Keratinocyte (primary cell): Measurements from ENCODE around the gene CCR7. TPM values are rescaled to one million over a fixed set of nuclear protein-coding genes. Genes with fewer than 3 reads are reported as not detected.

Experiments used
- DNase-seq: peaks from one replicate; pipeline ENCODE4 v3.0.0-alpha.2; 2011; ENCODE audit warnings: low read depth, missing footprints, low spot score
- FAIRE-seq: peaks from 2 replicates; lab custom pipeline; 2011; peaks lifted over from hg19 to GRCh38; lab: Jason Lieb, UNC
- H2AFZ ChIP-seq: 2 replicates; pipeline ENCODE4 v1.6.0; 2012; ENCODE audit warnings: low read length, control low read depth, inconsistent platforms; ENCODE audit not compliant: control insufficient read depth
- H3K27ac ChIP-seq: 2 replicates; pipeline ENCODE4 v1.5.1; 2011; ENCODE audit warnings: low read length; ENCODE audit not compliant: control insufficient read depth, insufficient read depth
- H3K27me3 ChIP-seq: 3 replicates; pipeline ENCODE4 v1.6.0; 2011; ENCODE audit warnings: low read length; ENCODE audit not compliant: control insufficient read depth, insufficient read depth; ENCODE audit errors: extremely low read depth
- H3K36me3 ChIP-seq, 2 experiments: 2 replicates in 1 of 2; 3 replicates in 1 of 2; pipeline ENCODE4 v1.5.1; 2011; ENCODE audit warnings: low read length in 2 of 2, mild to moderate bottlenecking in 1 of 2; ENCODE audit not compliant: control insufficient read depth in 2 of 2, insufficient read depth in 2 of 2; ENCODE audit errors: extremely low read depth in 1 of 2
- H3K4me1 ChIP-seq: 3 replicates; pipeline ENCODE4 v1.5.1; 2011; ENCODE audit warnings: low read length; ENCODE audit not compliant: control insufficient read depth, insufficient read depth; ENCODE audit errors: extremely low read depth
- H3K4me2 ChIP-seq: 3 replicates; pipeline ENCODE4 v1.6.0; 2011; ENCODE audit warnings: low read depth, low read length; ENCODE audit not compliant: control insufficient read depth, insufficient read depth; ENCODE audit errors: extremely low read depth
- H3K4me3 ChIP-seq, 3 experiments: fragments of 200-600 bp in 1 of 3; sonication (generic) in 1 of 3; 2 replicates in 2 of 3; 3 replicates in 1 of 3; pipeline ENCODE4 v1.5.1; 2011 to 2016; ENCODE audit warnings: low read length in 3 of 3, mild to moderate bottlenecking in 3 of 3, control low read depth in 2 of 3, inconsistent platforms in 1 of 3, low read depth in 1 of 3, mixed read lengths in 1 of 3, mixed run types in 1 of 3, moderate library complexity in 1 of 3; ENCODE audit not compliant: control insufficient read depth in 2 of 3, insufficient read depth in 2 of 3; ENCODE audit errors: extremely low read depth in 1 of 3
- H3K79me2 ChIP-seq: 2 replicates; pipeline ENCODE4 v1.6.0; 2012; ENCODE audit warnings: low read length; ENCODE audit not compliant: control insufficient read depth, insufficient read depth
- H3K9ac ChIP-seq: 3 replicates; pipeline ENCODE4 v1.6.0; 2011; ENCODE audit warnings: low read length; ENCODE audit not compliant: control insufficient read depth, insufficient read depth; ENCODE audit errors: extremely low read depth
- H3K9me1 ChIP-seq: 3 replicates; pipeline ENCODE4 v1.6.0; 2011; ENCODE audit warnings: low read length; ENCODE audit not compliant: control insufficient read depth, insufficient read depth; ENCODE audit errors: extremely low read depth
- H3K9me3 ChIP-seq: 2 replicates; pipeline ENCODE4 v1.5.1; 2012; ENCODE audit warnings: low read depth, low read length; ENCODE audit not compliant: control insufficient read depth
- H4K20me1 ChIP-seq: 3 replicates; pipeline ENCODE4 v1.6.0; 2011; ENCODE audit warnings: low read length; ENCODE audit not compliant: control insufficient read depth, insufficient read depth; ENCODE audit errors: extremely low read depth
- EZH2 ChIP-seq: IDR thresholded peaks from one replicate; pipeline ENCODE4 v1.6.1; 2012; ENCODE audit warnings: inconsistent platforms, mild to moderate bottlenecking, low read length, moderate library complexity
- dilution Hi-C: fragments of 300-500 bp; cut with MboI; formaldehyde crosslinking; loops from one replicate; pipeline ENCODE4 v1.7.0; 2020; ENCODE audit warnings: low sequenced_read_pairs; ENCODE audit not compliant: extremely low pct_ligation_motif_present
- polyA plus RNA-seq, 5 experiments: library from polyadenylated mRNA; depleted of rRNA in 3 of 5; stranded (reverse) in 3 of 5; stranded (forward) in 1 of 5; unstranded in 1 of 5; fragments of >200 nt; gene quantifications; 1 replicate in 1 of 5; 2 replicates in 3 of 5; 3 replicates in 1 of 5; pipeline versions ENCODE4 v1.2.1 to v1.2.3, GENCODE V29; 2011 to 2012; ENCODE audit warnings: missing spikeins in 2 of 5, low read depth in 1 of 5, low replicate concordance in 1 of 5
- TF ChIP-seq, protein P1 (sequence below), 3 experiments: IDR thresholded peaks in 1 of 3; conservative IDR thresholded peaks in 1 of 3; optimal IDR thresholded peaks in 1 of 3; 2 replicates in 2 of 3; 3 replicates in 1 of 3; pipeline versions ENCODE3 to v1.5.1; 2011; ENCODE audit warnings: low read length in 3 of 3, mild to moderate bottlenecking in 3 of 3, moderate library complexity in 2 of 3, control low read depth in 1 of 3, inconsistent platforms in 1 of 3; ENCODE audit not compliant: insufficient read depth in 2 of 3; ENCODE audit errors: extremely low read depth in 1 of 3

CCR7 gene
- polyA plus RNA-seq, 1 donor (not counting 4 experiments of a cell fraction or from before 2014, with no cell fraction given), result 0.16 TPM

DNA sequence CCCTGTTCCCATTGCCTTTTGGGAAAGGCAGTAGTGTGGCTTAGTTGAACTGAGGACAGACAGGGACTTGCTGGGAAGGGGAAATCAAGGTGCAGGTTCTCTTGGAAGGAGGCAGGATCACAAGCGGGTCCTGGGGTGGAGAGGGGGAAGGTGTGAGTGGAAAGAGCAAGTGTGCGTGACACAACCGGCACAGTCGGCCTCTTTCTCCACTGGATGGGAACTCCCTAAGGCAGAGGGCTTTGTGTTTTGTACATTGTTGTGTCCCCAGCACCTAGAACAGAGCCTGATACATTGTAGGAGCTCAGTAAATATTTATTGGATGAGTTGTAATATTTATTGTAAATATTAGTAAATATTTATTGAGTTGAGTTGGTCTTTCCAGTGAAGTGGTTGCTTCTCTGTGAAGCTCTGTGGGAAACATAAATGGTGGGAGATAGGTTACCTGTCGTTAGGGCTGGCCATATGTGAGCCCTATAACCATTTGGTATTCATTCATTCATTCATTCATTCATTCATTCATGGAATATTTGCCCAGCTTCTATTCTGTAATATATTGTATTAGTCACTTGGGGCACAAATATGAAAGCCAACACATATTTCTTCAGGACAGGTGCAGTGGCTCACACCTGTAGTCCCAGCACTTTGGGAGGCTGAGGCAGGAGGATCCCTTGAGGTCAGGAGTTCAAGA, 48.3 kb upstream of the CCR7 start:
- dilution Hi-C loops, result no loop called here

DNA sequence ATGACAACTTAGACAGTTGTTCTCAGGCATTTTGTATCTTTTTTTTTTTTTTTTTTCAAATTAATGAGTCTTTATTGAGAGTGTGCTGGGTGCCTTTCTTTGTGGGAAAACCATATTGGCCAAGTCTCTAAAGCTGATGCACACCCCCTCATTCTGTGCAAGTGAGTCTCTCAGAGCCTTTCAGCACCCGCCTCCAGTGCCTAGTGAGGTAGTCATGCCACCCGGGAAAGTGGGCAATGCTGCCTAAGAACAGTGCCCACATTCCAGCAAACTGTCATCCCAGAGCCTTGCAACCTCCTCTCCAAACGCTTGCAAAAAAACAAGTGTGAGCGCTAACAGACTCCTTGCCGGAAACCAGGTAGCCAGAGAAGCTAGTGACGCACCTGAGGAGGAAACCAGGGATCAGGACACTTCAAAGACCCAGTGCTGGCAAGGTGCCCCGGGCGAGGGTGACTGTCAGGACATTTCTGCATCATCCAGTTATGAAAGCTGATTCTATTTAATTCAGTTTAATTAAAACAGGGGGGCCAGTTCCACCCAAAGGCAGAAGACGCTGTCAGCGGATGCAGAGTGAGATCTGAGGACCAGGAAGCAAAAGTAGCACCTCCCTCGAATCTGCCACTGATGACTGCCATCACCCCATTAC, 47.5 kb upstream of the CCR7 start:
- Histone ChIP-seq H3K9me1 (no peaks in the 10 kb centered on the region), H3K27ac (no peak overlapping the region), H3K36me3 (no peaks in the 10 kb centered on the region), H3K4me2 (no peak overlapping the region), H3K9me3 (no peaks in the 10 kb centered on the region), H3K27me3 (peaks cover 52% of the 10 kb centered on the region), H2AFZ (no peak overlapping the region), H4K20me1 (no peaks in the 10 kb centered on the region), H3K4me3 (no peak overlapping the region), H3K79me2 (no peaks in the 10 kb centered on the region), H3K9ac (no peak overlapping the region), H3K4me1 (no peaks in the 10 kb centered on the region)
- DNase-seq, result no peak
- dilution Hi-C loops, result no loop called here
- TF ChIP-seq, protein P1, sequence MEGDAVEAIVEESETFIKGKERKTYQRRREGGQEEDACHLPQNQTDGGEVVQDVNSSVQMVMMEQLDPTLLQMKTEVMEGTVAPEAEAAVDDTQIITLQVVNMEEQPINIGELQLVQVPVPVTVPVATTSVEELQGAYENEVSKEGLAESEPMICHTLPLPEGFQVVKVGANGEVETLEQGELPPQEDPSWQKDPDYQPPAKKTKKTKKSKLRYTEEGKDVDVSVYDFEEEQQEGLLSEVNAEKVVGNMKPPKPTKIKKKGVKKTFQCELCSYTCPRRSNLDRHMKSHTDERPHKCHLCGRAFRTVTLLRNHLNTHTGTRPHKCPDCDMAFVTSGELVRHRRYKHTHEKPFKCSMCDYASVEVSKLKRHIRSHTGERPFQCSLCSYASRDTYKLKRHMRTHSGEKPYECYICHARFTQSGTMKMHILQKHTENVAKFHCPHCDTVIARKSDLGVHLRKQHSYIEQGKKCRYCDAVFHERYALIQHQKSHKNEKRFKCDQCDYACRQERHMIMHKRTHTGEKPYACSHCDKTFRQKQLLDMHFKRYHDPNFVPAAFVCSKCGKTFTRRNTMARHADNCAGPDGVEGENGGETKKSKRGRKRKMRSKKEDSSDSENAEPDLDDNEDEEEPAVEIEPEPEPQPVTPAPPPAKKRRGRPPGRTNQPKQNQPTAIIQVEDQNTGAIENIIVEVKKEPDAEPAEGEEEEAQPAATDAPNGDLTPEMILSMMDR (optimal IDR thresholded peaks at IDR 0.05 in 1 of 3, IDR thresholded peaks at IDR 0.05 in 1 of 3, conservative IDR thresholded peaks at IDR 0.05 in 1 of 3; ENCODE audit: extremely low read depth in 1 of 3, insufficient read depth in 2 of 3, low read length in 3 of 3), result no peak
- no peak for FAIRE-seq

More for the DNA sequence above, 48.3 kb upstream of the CCR7 start:
- no peak for TF ChIP-seq EZH2
- TF ChIP-seq, protein P1 (optimal IDR thresholded peaks at IDR 0.05 in 1 of 3, IDR thresholded peaks at IDR 0.05 in 1 of 3, conservative IDR thresholded peaks at IDR 0.05 in 1 of 3; ENCODE audit: extremely low read depth in 1 of 3, insufficient read depth in 2 of 3, low read length in 3 of 3), result no peak
- H2AFZ ChIP-seq, result no peak overlapping the region
- no peak overlapping the region for H3K27ac ChIP-seq
- FAIRE-seq (no peak), DNase-seq (no peak)
- peaks cover 53% of the 10 kb centered on the region for H3K27me3 ChIP-seq
- H4K20me1 ChIP-seq, result no peaks in the 10 kb centered on the region
- no peak overlapping the region for H3K4me3 ChIP-seq
- H3K9me3 ChIP-seq, result no peaks in the 10 kb centered on the region
- no peak overlapping the region for H3K9ac ChIP-seq
- H3K4me1 ChIP-seq, result no peaks in the 10 kb centered on the region
- H3K9me1 ChIP-seq, result no peaks in the 10 kb centered on the region
- H3K36me3 ChIP-seq, result no peaks in the 10 kb centered on the region
- no peaks in the 10 kb centered on the region for H3K79me2 ChIP-seq
- no peak overlapping the region for H3K4me2 ChIP-seq
